ENCODE results near the gene ZSCAN21.

ZSCAN21 gene

GRCh38 chr7:100109521-100110163 is 60.1 kb downstream of the ZSCAN21 start (continued):
- no peak for TF ChIP-seq PATZ1 (CRISPR knock-in tag; IDR thresholded peaks at IDR 0.05; ENCODE audit: borderline replicate concordance)

GRCh38 chr7:100111156-100111555 is 61.6 kb downstream of the ZSCAN21 start:
- no peak for ATAC-seq
- no peak for TF ChIP-seq CSDC2 (CRISPR knock-in tag; IDR thresholded peaks at IDR 0.05)
- TF ChIP-seq CSRNP3 (CRISPR knock-in tag; IDR thresholded peaks at IDR 0.05), result no peak
- no peak for TF ChIP-seq ZFP3 (CRISPR knock-in tag; IDR thresholded peaks at IDR 0.05)
- no peak for TF ChIP-seq SNAI2 (CRISPR knock-in tag; IDR thresholded peaks at IDR 0.05)
- TF ChIP-seq ESRRG (CRISPR knock-in tag; IDR thresholded peaks at IDR 0.05), result no peak
- TF ChIP-seq PATZ1 (CRISPR knock-in tag; IDR thresholded peaks at IDR 0.05; ENCODE audit: borderline replicate concordance), result no peak
- no peak for TF ChIP-seq ZC3H10 (CRISPR knock-in tag; IDR thresholded peaks at IDR 0.05)
- TF ChIP-seq GLIS3 (CRISPR knock-in tag; IDR thresholded peaks at IDR 0.05), result no peak
- no peak for TF ChIP-seq TOX (CRISPR knock-in tag; IDR thresholded peaks at IDR 0.05; ENCODE audit: borderline replicate concordance)
- no peak for TF ChIP-seq ARNTL (CRISPR knock-in tag; IDR thresholded peaks at IDR 0.05; ENCODE audit: borderline replicate concordance, low read depth)
- TF ChIP-seq PPARA (CRISPR knock-in tag; IDR thresholded peaks at IDR 0.05; ENCODE audit: borderline replicate concordance), result no peak
- no peak for TF ChIP-seq ZNF70 (CRISPR knock-in tag; IDR thresholded peaks at IDR 0.05)
- no peak for TF ChIP-seq CREB5 (CRISPR knock-in tag; IDR thresholded peaks at IDR 0.05; ENCODE audit: low read depth)
- no peak for TF ChIP-seq TCF4 (CRISPR knock-in tag; IDR thresholded peaks at IDR 0.05; ENCODE audit: borderline replicate concordance)
- TF ChIP-seq ZNF8 (CRISPR knock-in tag; IDR thresholded peaks at IDR 0.05), result no peak
- no peak for TF ChIP-seq RARB (CRISPR knock-in tag; IDR thresholded peaks at IDR 0.05)
- no peak for TF ChIP-seq POU6F1 (CRISPR knock-in tag; IDR thresholded peaks at IDR 0.05; ENCODE audit: borderline replicate concordance, low read depth)

- ATAC-seq, result no peak
- TF ChIP-seq ZC3H10 (CRISPR knock-in tag; IDR thresholded peaks at IDR 0.05) (no peak), ESRRG (CRISPR knock-in tag; IDR thresholded peaks at IDR 0.05) (no peak), TCF4 (CRISPR knock-in tag; IDR thresholded peaks at IDR 0.05; ENCODE audit: borderline replicate concordance) (no peak), POU6F1 (CRISPR knock-in tag; IDR thresholded peaks at IDR 0.05; ENCODE audit: borderline replicate concordance, low read depth) (no peak), CSDC2 (CRISPR knock-in tag; IDR thresholded peaks at IDR 0.05) (no peak), PATZ1 (CRISPR knock-in tag; IDR thresholded peaks at IDR 0.05; ENCODE audit: borderline replicate concordance) (no peak), TOX (CRISPR knock-in tag; IDR thresholded peaks at IDR 0.05; ENCODE audit: borderline replicate concordance) (no peak), ISL1 (CRISPR knock-in tag; IDR thresholded peaks at IDR 0.05) (no peak), ZNF565 (CRISPR knock-in tag; conservative IDR thresholded peaks at IDR 0.05; ENCODE audit: low read depth) (no peak), SNAI2 (CRISPR knock-in tag; IDR thresholded peaks at IDR 0.05) (no peak)
Measured at GRCh38 chr7:100111914-100112313, 62.3 kb downstream of the ZSCAN21 start.
